ENCODE data around the gene ADGRG3. TPM values are rescaled to one million over a fixed set of nuclear protein-coding genes. Genes with fewer than 3 reads are reported as not detected.

Gene ADGRG3
- total and polyA plus RNA-seq, 2 donors from 2014 or later = 0.17 to 1.8 TPM

GRCh38 chr16:57703416-57704010 lies 35.4 kb downstream of the ADGRG3 start:
- Histone ChIP-seq H3K4me3 (ENCODE audit: low read length in 3 of 3) (no peak overlapping the region), H3K4me1 (ENCODE audit: control insufficient read depth in 2 of 3, insufficient read depth in 2 of 3, low read depth in 1 of 3, low read length in 3 of 3) (no peaks in the 10 kb centered on the region), H3K27ac (ENCODE audit: low read depth in 2 of 2, low read length in 2 of 2) (no peak overlapping the region), H3K9ac (ENCODE audit: low read length in 3 of 3) (no peak overlapping the region), H3K36me3 (ENCODE audit: control insufficient read depth in 2 of 3, insufficient read depth in 3 of 3, low read length in 3 of 3) (no peaks in the 10 kb centered on the region), H3K9me3 (ENCODE audit: control insufficient read depth in 2 of 3, insufficient read depth in 1 of 3, low read length in 3 of 3) (no peaks in the 10 kb centered on the region), H3K27me3 (ENCODE audit: control insufficient read depth, insufficient read depth, low read length) (no peaks in the 10 kb centered on the region)
- intact Hi-C loops (cut with DNase I) = no loop called here
- no peak for DNase-seq
- no peak for TF ChIP-seq CTCF (IDR thresholded peaks at IDR 0.05; ENCODE audit: borderline replicate concordance, extremely low read depth, insufficient read depth)
- no peak for FAIRE-seq

- TF ChIP-seq CTCF (IDR thresholded peaks at IDR 0.05; ENCODE audit: borderline replicate concordance, extremely low read depth, insufficient read depth) = no peak
- Histone ChIP-seq H3K9ac (ENCODE audit: low read length in 3 of 3) (no peak overlapping the region), H3K27me3 (ENCODE audit: control insufficient read depth, insufficient read depth, low read length) (no peaks in the 10 kb centered on the region), H3K4me1 (ENCODE audit: control insufficient read depth in 2 of 3, insufficient read depth in 2 of 3, low read depth in 1 of 3, low read length in 3 of 3) (no peaks in the 10 kb centered on the region), H3K9me3 (ENCODE audit: control insufficient read depth in 2 of 3, insufficient read depth in 1 of 3, low read length in 3 of 3) (no peaks in the 10 kb centered on the region), H3K36me3 (ENCODE audit: control insufficient read depth in 2 of 3, insufficient read depth in 3 of 3, low read length in 3 of 3) (no peaks in the 10 kb centered on the region), H3K4me3 (ENCODE audit: low read length in 3 of 3) (no peak overlapping the region), H3K27ac (ENCODE audit: low read depth in 2 of 2, low read length in 2 of 2) (no peak overlapping the region)
- FAIRE-seq = no peak
- intact Hi-C loops (cut with DNase I) = no loop called here
- no peak for DNase-seq
Measured at GRCh38 chr16:57704011-57704904, 36.2 kb downstream of the ADGRG3 start.

GRCh38 chr16:57704905-57705852 lies 37.1 kb downstream of the ADGRG3 start:
- Histone ChIP-seq H3K36me3 (ENCODE audit: control insufficient read depth in 2 of 3, insufficient read depth in 3 of 3, low read length in 3 of 3) (no peaks in the 10 kb centered on the region), H3K9ac (ENCODE audit: low read length in 3 of 3) (no peak overlapping the region), H3K27ac (ENCODE audit: low read depth in 2 of 2, low read length in 2 of 2) (no peak overlapping the region), H3K9me3 (ENCODE audit: control insufficient read depth in 2 of 3, insufficient read depth in 1 of 3, low read length in 3 of 3) (no peaks in the 10 kb centered on the region), H3K4me3 (ENCODE audit: low read length in 3 of 3) (no peak overlapping the region), H3K4me1 (ENCODE audit: control insufficient read depth in 2 of 3, insufficient read depth in 2 of 3, low read depth in 1 of 3, low read length in 3 of 3) (no peaks in the 10 kb centered on the region), H3K27me3 (ENCODE audit: control insufficient read depth, insufficient read depth, low read length) (no peaks in the 10 kb centered on the region)
- intact Hi-C loops (cut with DNase I) = no loop called here
- DNase-seq (no peak), FAIRE-seq (no peak)
- no peak for TF ChIP-seq CTCF (IDR thresholded peaks at IDR 0.05; ENCODE audit: borderline replicate concordance, extremely low read depth, insufficient read depth)

All from kidney (tissue), 14 donors.